ENCODE data around the gene FAM161B.
"Not testable (repeated sequence)": the region's sequence is repeated elsewhere in the genome, so short reads cannot be mapped to it uniquely, and the experiment has no call there.

- TF ChIP-seq REST (IDR thresholded peaks at IDR 0.05); CTCF (IDR thresholded peaks at IDR 0.05); POLR2A (IDR thresholded peaks at IDR 0.05; ENCODE audit: low read length); MAX (IDR thresholded peaks at IDR 0.05); HOXB5 (CRISPR knock-in tag; IDR thresholded peaks at IDR 0.05); EHF (CRISPR knock-in tag; IDR thresholded peaks at IDR 0.05); CHD4 (IDR thresholded peaks at IDR 0.05; ENCODE audit: borderline replicate concordance); JUN (IDR thresholded peaks at IDR 0.05); BCL3 (IDR thresholded peaks at IDR 0.05); HMGXB4 (CRISPR knock-in tag; IDR thresholded peaks at IDR 0.05; ENCODE audit: borderline replicate concordance); ESRRA (IDR thresholded peaks at IDR 0.05; ENCODE audit: borderline replicate concordance, low read length); ZNF302 (CRISPR knock-in tag; IDR thresholded peaks at IDR 0.05); HEYL (CRISPR knock-in tag; IDR thresholded peaks at IDR 0.05): not testable (repeated sequence)
Observed at GRCh38 chr14:73919457-73919856, 30.4 kb downstream of the FAM161B start.

Measured in A549 (cell line).